HG03039 (cell line): ENCODE data around the gene CDC6.

Experiments used
- ATAC-seq: cut with Tn5 transposase; IDR thresholded peaks from one replicate; pipeline ENCODE4 v1.9.1; 2021; ENCODE audit warnings: mild to moderate bottlenecking, moderate library complexity; ENCODE audit not compliant: unreplicated experiment

Gene CDC6

DNA sequence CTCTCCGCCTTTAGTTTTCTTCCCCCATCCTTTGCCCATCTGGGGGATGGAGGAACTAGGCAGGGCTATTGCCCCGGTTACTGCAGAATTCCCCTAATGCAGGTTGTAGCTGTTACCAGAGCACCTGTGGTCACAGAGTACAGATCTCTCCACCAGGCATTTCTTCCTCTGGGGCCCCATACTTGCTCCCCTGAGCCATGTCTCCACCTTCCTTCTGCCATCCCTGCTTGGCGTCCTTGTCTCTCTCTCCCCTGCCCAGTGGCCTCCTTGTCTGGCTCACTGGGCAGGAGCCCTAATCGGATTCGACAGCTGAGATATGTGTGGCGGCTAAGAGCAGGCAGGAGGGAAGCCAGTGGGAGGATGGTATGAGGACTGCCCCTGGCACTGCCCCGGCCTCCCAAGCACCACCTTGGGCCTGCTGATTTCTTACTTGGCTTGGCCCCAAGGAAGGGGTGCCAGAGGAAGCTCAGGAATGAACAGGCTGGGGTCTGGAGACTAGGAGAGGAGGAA lies 23.3 kb downstream of the CDC6 start:
- ATAC-seq: no peak

- ATAC-seq: no peak
Observed at GRCh38 chr17:40311575-40311974, 23.9 kb downstream of the CDC6 start.

- ATAC-seq: no peak
Observed at GRCh38 chr17:40312131-40312731, 24.6 kb downstream of the CDC6 start.

- ATAC-seq: no peak
Observed at GRCh38 chr17:40312893-40313667, 25.4 kb downstream of the CDC6 start.

DNA sequence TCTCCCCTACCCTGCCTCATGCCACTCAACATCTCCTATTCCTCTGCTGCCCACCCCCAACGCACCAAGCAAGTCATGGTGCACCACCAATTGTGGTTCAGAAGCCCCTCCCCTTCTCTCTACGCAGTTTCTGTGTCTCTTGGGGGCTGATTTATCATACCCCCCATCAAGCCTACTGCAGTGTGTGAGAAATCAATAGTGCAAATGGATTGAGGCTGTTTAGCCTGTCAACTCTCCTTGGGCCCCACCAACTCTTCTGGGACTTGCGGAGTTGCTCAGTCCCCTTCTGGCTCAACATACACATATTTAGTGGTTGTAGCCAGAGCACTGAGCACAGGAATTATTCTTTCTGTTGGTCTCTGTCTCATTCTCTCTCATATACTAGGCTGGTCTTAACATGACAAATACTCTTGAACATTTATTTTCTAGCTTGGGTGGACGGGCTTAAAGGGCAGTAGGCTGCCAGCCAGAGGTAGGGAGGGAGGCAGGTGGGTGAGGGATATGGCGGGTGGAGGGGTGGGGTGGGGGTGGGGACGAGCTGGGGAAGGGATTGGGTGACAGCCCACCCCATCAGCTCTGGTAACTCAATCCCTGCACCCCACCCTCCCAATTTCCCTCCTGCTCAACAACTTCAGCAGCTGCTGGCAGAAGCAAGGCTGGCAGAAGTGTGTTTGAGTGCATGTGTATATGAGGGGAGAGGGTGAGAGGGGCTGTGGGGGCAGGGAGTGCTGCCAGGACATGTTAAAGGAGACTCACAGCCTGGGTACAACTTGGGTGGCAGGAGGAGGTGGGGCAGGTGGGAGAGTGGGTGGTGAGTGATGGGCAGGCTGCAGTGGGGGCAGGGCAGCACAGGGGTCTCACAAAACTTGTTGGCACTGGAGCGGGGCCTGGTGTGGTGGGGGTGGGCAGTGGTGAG lies 26.2 kb downstream of the CDC6 start:
- ATAC-seq: no peak

DNA sequence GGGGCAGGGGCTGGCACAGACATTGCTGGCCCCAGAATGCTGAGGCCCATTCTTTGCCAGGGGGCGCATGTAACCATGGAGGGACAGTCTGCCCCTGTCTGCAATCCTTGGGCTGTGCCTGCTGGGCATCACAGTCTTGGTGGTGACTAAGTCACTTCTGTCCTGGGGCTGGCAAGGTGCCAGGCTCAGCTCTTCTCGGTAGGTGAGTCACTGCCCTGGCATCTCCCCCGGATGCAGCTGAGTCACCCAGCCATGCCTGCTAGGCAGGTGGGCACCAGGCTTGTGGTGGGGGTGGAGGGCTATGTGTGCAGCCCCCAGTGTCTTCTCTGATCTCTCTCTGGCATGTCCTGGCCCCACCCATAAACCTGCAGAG lies 26.9 kb downstream of the CDC6 start:
- ATAC-seq: no peak

- no peak for ATAC-seq
Observed at GRCh38 chr17:40315206-40315605, 27.5 kb downstream of the CDC6 start.

- ATAC-seq: no peak
Observed at GRCh38 chr17:40315678-40316570, 28.2 kb downstream of the CDC6 start.

GRCh38 chr17:40316571-40317344 lies 29.1 kb downstream of the CDC6 start:
- ATAC-seq: no peak

DNA sequence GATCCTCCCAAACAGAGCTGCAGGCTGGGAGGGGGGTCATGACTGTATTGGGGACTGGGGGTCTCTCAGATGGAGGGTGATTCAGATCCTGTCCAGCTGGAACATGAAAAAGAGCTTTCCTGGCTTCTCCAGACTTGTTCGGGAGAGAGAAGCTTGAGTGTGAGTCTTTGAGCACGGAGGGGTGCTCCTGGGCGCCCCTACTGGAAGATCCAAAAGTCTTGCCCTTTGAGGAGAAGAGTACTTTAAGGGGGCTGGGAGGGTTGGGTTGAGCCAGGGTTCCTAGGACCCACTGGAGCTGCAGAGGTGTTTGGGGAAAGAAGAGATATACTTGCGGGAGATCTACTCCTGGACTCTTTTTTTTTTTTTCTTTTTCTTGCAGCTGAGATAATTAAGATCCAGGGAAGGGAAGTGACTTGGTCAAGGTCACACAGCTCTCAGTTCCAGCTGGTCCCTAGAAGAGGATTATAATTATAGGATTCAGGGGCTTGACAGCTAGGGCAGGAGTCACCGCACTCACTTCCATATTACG lies 29.7 kb downstream of the CDC6 start:
- ATAC-seq: no peak

DNA sequence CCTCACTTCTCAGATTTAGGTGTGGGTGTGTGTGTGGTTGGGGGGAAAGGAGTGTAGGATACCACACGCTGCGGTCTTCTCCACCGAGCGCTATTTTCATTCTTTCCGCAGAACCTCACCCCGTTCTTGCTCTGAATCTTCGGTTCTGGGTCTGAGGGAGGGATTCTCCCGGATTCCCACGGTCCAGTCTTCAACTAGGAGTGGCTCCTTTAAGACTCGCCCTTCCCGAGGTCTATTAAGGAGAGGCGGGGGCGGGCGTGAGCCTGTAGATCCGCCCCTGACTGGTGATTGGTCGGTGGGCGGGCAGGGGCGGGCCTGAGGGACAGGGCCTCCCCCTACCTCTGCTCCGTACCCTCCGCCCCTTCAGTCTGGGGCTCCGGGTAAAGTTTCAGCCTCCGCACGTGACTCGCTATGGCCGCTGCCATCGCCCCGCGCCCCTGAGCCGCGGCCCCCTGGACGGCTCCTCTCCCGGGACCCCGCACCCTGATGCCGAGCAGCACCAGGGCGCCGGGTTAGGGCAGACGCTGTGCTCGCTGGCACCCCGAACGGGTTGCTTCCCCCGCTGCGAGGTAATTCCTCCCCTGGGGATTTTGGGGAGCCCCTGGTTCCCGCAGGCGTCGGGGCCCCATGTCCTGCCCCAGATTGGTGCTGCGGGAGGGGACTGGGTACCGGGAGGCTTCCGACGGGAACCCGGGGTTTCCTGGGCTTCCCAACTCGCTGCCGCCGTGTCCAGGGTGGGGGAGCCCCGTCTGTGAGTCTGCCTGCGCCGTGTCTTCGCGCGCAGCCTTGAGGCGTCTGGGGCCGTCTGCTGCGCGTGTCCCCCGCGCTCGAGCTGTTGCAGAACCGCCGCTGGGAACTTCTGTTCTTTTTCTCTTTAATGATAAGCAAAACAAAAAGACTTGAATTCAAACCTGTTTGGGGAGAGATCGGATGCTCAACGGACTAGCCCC lies 30.5 kb downstream of the CDC6 start:
- ATAC-seq: peak; percentile 57

GRCh38 chr17:40318830-40319391 lies 31.2 kb downstream of the CDC6 start:
- no peak for ATAC-seq

GRCh38 chr17:40319651-40320540 lies 32.2 kb downstream of the CDC6 start:
- no peak for ATAC-seq

DNA sequence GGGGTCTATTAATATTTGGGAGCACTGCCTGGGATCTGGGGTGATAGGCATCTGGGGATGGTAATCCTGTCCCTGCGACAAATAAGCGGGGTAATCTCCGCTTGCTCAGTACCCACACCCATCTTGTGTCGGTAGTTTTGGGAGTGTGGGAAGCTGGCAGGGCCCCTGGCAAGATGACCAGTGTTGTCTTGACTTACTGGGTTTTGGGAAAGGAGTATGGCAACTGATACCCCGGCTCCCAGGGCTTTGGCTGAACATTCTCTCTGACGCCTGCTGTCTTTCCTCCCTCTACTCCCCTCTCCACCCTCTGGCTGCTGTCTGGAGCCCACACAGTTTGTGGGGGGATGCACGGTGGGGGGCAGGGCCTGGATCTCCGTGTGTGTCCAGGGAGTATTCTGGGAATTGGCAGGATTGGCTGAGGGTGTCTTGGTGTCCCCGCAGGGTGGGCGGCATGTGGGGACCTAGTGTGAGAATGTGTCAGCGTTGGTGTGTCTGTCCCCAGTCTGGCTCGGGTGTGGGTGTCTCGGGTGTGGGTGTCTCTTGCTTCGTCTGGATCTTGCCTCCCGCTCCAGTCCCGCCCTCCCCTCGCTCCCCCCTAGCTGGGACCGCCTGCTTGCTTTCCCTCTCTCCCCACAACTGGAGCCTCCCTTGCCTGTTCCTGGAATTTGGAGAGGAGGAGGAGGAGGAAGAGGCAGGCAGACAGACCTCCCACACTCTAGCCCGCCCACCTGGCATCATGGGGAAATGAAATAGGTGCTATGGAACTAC lies 33.3 kb downstream of the CDC6 start:
- ATAC-seq: no peak

DNA sequence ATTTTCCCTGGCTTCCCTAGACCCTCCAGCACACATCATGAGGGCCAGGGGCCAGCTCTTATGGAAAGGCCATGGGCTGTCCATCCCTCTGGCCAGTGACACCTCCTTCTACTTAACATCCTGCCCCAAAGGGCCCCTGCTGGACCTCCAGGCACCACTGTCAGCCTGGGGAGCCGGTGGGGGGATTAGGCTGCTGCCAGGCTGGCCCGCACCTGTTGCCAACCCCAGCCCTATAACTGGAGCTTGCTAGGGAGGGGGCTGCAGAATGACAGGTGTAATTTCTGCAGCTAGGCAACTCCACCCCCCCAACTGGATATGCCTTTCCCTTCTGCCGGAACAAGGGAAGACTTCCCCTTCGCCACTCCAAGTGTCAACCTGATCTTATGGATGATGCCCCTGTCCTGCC lies 33.8 kb downstream of the CDC6 start:
- ATAC-seq: no peak

GRCh38 chr17:40321961-40322357 lies 34.3 kb downstream of the CDC6 start:
- ATAC-seq: no peak
